IMR-90 (cell line): ENCODE measurements around the gene SHB. TPM values are rescaled to one million over a fixed set of nuclear protein-coding genes. Genes with fewer than 3 reads are reported as not detected.

Experiments
- ATAC-seq: fragments of 200-7000 bp; cut with Tn5 transposase; 2 replicates; pipeline ENCODE4 v1.9.1; 2020; ENCODE audit warnings: low read depth, mild to moderate bottlenecking, moderate library complexity
- BruUV-seq: library from RNA; stranded (reverse); fragments of 400-500 nt; replicated peaks from 2 replicates; lab custom pipeline; 2021; lab: Mats Ljungman, UMichigan
- CTCF ChIA-PET: fragments of 300-600 bp; formaldehyde crosslinking; extraction: SDS; loops from one replicate; lab custom pipeline; 2021; ENCODE audit warnings: antibody characterized with exemption; lab: Yijun Ruan, JAX
- POLR2A ChIA-PET: fragments of 300-600 bp; sonication (Branson Sonifier 250); formaldehyde crosslinking; loops from one replicate; lab custom pipeline; 2022; ENCODE audit warnings: antibody characterized with exemption; ENCODE audit not compliant: unreplicated experiment; lab: Charles Lee
- DNase-seq: peaks from one replicate; pipeline ENCODE4 v3.0.0; 2013
- H2AFZ ChIP-seq: replicated peaks from 2 replicates; pipeline ENCODE3; 2013; ENCODE audit warnings: low read length, mild to moderate bottlenecking; ENCODE audit not compliant: poor library complexity
- H2AK5ac ChIP-seq: 2 replicates; pipeline ENCODE4 v1.6.1; 2013; ENCODE audit warnings: low read depth, low read length, inconsistent platforms
- H2AK9ac ChIP-seq: replicated peaks from 2 replicates; pipeline ENCODE3; 2013; ENCODE audit warnings: mild to moderate bottlenecking, low read depth, low read length, moderate library complexity; ENCODE audit not compliant: poor library complexity
- H2BK120ac ChIP-seq: 2 replicates; pipeline ENCODE4 v1.6.1; 2013; ENCODE audit warnings: low read depth, low read length, inconsistent platforms
- H2BK15ac ChIP-seq: 3 replicates; pipeline ENCODE4 v1.6.1; 2013; ENCODE audit warnings: low read depth, low read length, inconsistent platforms
- H2BK20ac ChIP-seq: 2 replicates; pipeline ENCODE4 v1.6.1; 2013; ENCODE audit warnings: low read depth, mild to moderate bottlenecking, inconsistent platforms, low read length, moderate library complexity
- H2BK5ac ChIP-seq: 2 replicates; pipeline ENCODE4 v1.6.1; 2013; ENCODE audit warnings: mild to moderate bottlenecking, low read depth, low read length, inconsistent platforms; ENCODE audit not compliant: poor library complexity, severe bottlenecking
- H3K14ac ChIP-seq: replicated peaks from 2 replicates; pipeline ENCODE4 v1.6.1; 2013; ENCODE audit warnings: low read depth, low read length, inconsistent platforms
- H3K18ac ChIP-seq: 2 replicates; pipeline ENCODE4 v1.6.1; 2013; ENCODE audit warnings: low read depth, low read length, control low read depth
- H3K23ac ChIP-seq: 2 replicates; pipeline ENCODE4 v1.6.1; 2013; ENCODE audit warnings: low read depth, low read length, inconsistent platforms
- H3K27ac ChIP-seq: 2 replicates; pipeline ENCODE4 v1.5.1; 2013; ENCODE audit warnings: mild to moderate bottlenecking, control low read depth, low read length; ENCODE audit not compliant: insufficient read depth
- H3K27me3 ChIP-seq: 2 replicates; pipeline ENCODE4 v1.6.1; 2013; ENCODE audit warnings: low read length; ENCODE audit not compliant: control insufficient read depth, insufficient read depth
- H3K36me3 ChIP-seq: 2 replicates; pipeline ENCODE4 v1.6.1; 2013; ENCODE audit warnings: low read length, mixed read lengths; ENCODE audit not compliant: control insufficient read depth, insufficient read depth
- H3K4ac ChIP-seq: 2 replicates; pipeline ENCODE4 v1.6.1; 2013; ENCODE audit warnings: low read depth, low read length, inconsistent platforms
- H3K4me1 ChIP-seq: 2 replicates; pipeline ENCODE4 v1.6.1; 2013; ENCODE audit warnings: low read length, mixed read lengths; ENCODE audit not compliant: control insufficient read depth, insufficient read depth
- H3K4me2 ChIP-seq: 2 replicates; pipeline ENCODE4 v1.6.1; 2013; ENCODE audit warnings: low read depth, mild to moderate bottlenecking, control low read depth, low read length, moderate library complexity
- H3K4me3 ChIP-seq: 2 replicates; pipeline ENCODE4 v1.5.1; 2013; ENCODE audit warnings: low read depth, mild to moderate bottlenecking, control low read depth, low read length, moderate library complexity; ENCODE audit not compliant: insufficient read depth
- H3K56ac ChIP-seq: 2 replicates; pipeline ENCODE4 v1.6.1; 2013; ENCODE audit warnings: low read length, inconsistent platforms; ENCODE audit not compliant: insufficient read depth; ENCODE audit errors: extremely low read depth
- H3K79me1 ChIP-seq, 2 experiments: 2 replicates each; pipeline ENCODE4 v1.6.1; 2013; ENCODE audit warnings: low read length in 2 of 2, inconsistent platforms in 1 of 2, low read depth in 1 of 2
- H3K9ac ChIP-seq: 2 replicates; pipeline ENCODE4 v1.6.1; 2013; ENCODE audit warnings: low read depth, low read length, control low read depth
- H3K9me1 ChIP-seq: 2 replicates; pipeline ENCODE4 v1.6.1; 2013; ENCODE audit warnings: low read length, inconsistent platforms; ENCODE audit not compliant: insufficient read depth
- H3K9me3 ChIP-seq: 2 replicates; pipeline ENCODE4 v1.6.1; 2013; ENCODE audit warnings: low read length; ENCODE audit not compliant: control insufficient read depth, insufficient read depth
- H4K20me1 ChIP-seq: 2 replicates; pipeline ENCODE4 v1.6.1; 2013; ENCODE audit warnings: low read length, inconsistent platforms; ENCODE audit not compliant: insufficient read depth
- H4K5ac ChIP-seq: 2 replicates; pipeline ENCODE4 v1.6.1; 2013; ENCODE audit warnings: mild to moderate bottlenecking, low read depth, low read length, control low read depth
- H4K8ac ChIP-seq, 2 experiments: 2 replicates each; pipeline ENCODE4 v1.6.1; 2013; ENCODE audit warnings: low read depth in 2 of 2, low read length in 2 of 2, control low read depth in 1 of 2, inconsistent platforms in 1 of 2
- H4K91ac ChIP-seq: 2 replicates; pipeline ENCODE4 v1.6.1; 2013; ENCODE audit warnings: low read depth, low read length, inconsistent platforms; ENCODE audit not compliant: insufficient read depth
- BHLHE40 ChIP-seq: fragments of 150-350 bp; IDR thresholded peaks from 2 replicates; pipeline ENCODE4 v1.6.1; 2016; ENCODE audit warnings: mild to moderate bottlenecking, low read depth, low read length
- CEBPB ChIP-seq: IDR thresholded peaks from 2 replicates; pipeline ENCODE4 v1.6.1; 2012; ENCODE audit warnings: low read depth, low read length, improper control_type of control experiment
- NFE2L2 ChIP-seq: fragments of 150-350 bp; IDR thresholded peaks from 2 replicates; pipeline ENCODE4 v1.6.1; 2016; ENCODE audit warnings: low read depth, mild to moderate bottlenecking, low read length
- WGBS, 2 experiments: methylation state at CpG; one replicate each; pipeline versions ENCODE4 v1.1.5 to v1.1.7; 2013; ENCODE audit warnings: missing lambda C conversion rate in 2 of 2; ENCODE audit not compliant: insufficient read length in 1 of 2; ENCODE audit errors: extremely low coverage in 2 of 2; 5-methylcytosine and 5-hydroxymethylcytosine counted together
- dilution Hi-C: fragments of 300-500 bp; cut with HindIII; formaldehyde crosslinking; loops from one replicate; pipeline ENCODE4 v1.14.3; 2018; ENCODE audit warnings: low sequenced_read_pairs; ENCODE audit not compliant: unreplicated experiment
- in situ Hi-C: fragments of 300-500 bp; cut with MboI; formaldehyde crosslinking; loops from 3 replicates; pipeline ENCODE4 v1.14.3; 2019; ENCODE audit warnings: low sequenced_read_pairs, inconsistent platforms, mixed read lengths
- intact Hi-C: fragments of 100-400 bp; cut with micrococcal nuclease; formaldehyde crosslinking; loops from 2 replicates; pipeline ENCODE4 v1.10.0; 2022
- polyA plus RNA-seq, 3 experiments: library from polyadenylated mRNA; depleted of rRNA; stranded (reverse); fragments of >200 nt; gene quantifications; 2 replicates each; pipeline ENCODE4 v1.2.3, GENCODE V29; 2012; ENCODE audit warnings: low replicate concordance in 1 of 3
- total RNA-seq: library from RNA; depleted of rRNA; stranded (reverse); fragments of >200 nt; gene quantifications from 2 replicates; pipeline ENCODE4 v1.2.3, GENCODE V29; 2012
- TF ChIP-seq, protein P1 (sequence below): fragments of 150-350 bp; IDR thresholded peaks from 2 replicates; pipeline ENCODE4 v1.6.1; 2016; ENCODE audit warnings: low read depth, mild to moderate bottlenecking, low read length, moderate library complexity, borderline replicate concordance
- TF ChIP-seq, protein P2 (sequence below): fragments of 150-350 bp; IDR thresholded peaks from 2 replicates; pipeline ENCODE4 v1.6.1; 2017; ENCODE audit warnings: mild to moderate bottlenecking, antibody characterized with exemption, low read length, low read depth

The SHB gene
- total and polyA plus RNA-seq, 2 of the 4 experiments (the other 2 are of a cell fraction), result 6.1 to 20.4 TPM

DNA sequence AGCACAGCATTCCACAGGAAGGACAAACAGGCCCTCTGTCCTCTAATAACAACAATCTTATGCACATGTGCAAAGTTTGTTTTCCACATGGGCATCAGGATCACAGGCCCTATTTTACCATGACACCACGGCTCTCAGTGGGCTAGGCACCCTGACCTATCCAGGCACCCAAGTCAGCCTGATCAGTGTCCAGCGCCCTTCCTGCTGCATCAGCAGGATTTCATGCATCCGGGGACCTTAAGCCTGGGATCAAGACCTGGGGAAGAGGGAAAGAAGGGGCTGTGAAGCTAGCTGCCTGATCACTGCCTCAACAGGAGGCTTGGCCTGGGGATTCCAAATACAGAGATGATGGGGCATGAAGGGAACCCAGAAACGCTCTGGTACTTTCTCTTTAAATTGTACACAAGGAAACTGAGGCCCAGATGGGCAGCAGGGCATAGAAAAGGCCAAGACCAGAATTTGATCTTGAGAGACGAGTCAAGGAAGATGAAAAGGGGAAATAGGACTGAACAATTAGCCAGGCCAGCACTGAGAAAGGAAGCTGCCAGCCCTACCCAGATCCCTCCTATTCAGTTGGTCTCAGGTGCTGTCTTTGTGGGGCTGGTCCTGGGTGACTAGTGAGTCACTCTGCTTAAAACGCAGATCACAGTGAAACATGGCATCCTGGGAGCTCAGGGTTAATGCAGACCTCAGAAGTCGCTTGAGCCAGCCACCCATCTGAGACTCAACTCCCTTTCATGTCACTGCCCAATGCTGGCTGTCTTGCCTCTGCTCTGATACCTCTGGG lies 57.9 kb downstream of the SHB start:
- no peak overlapping the region for H3K9ac ChIP-seq
- DNase-seq, result no peak
- peaks cover 33% of the 10 kb centered on the region for H3K4me1 ChIP-seq
- no peak overlapping the region for H3K14ac ChIP-seq
- H3K27ac ChIP-seq, result no peak overlapping the region
- no peaks in the 10 kb centered on the region for H3K9me3 ChIP-seq
- H4K5ac ChIP-seq, result no peak overlapping the region
- H4K20me1 ChIP-seq, result peaks cover 45% of the 10 kb centered on the region
- no peaks in the 10 kb centered on the region for H3K27me3 ChIP-seq
- 0 out of 2 replicates have a peak overlapping the region, but pooled peaks have one; percentile 22 for H3K23ac ChIP-seq
- BruUV-seq, result no TSS peak
- no peak overlapping the region for H3K56ac ChIP-seq
- H3K4me3 ChIP-seq, result no peak overlapping the region
- peaks cover 57 to 100% of the 10 kb centered on the region in 2 experiments for H3K79me1 ChIP-seq
- H2AK5ac ChIP-seq, result peak overlapping the region; percentile 32; the same call in 1 of the 2 replicates
- intact Hi-C loops (no loop called here), dilution Hi-C loops (no loop called here), in situ Hi-C loops (no loop called here)
- no peak overlapping the region for H4K8ac ChIP-seq
- no peak overlapping the region for H3K18ac ChIP-seq
- H3K4ac ChIP-seq, result peak overlapping the region; percentile 38; the same call in 1 of the 2 replicates
- no peak overlapping the region for H2BK5ac ChIP-seq
- H2BK120ac ChIP-seq, result 0 out of 2 replicates have a peak overlapping the region, but pooled peaks have one; percentile 3
- ATAC-seq, result no peak
- H2AFZ ChIP-seq, result no peak overlapping the region
- ChIA-PET CTCF (no interaction called here), POLR2A (no interaction called here)
- H2BK15ac ChIP-seq, result no peak overlapping the region
- TF ChIP-seq, protein P1, sequence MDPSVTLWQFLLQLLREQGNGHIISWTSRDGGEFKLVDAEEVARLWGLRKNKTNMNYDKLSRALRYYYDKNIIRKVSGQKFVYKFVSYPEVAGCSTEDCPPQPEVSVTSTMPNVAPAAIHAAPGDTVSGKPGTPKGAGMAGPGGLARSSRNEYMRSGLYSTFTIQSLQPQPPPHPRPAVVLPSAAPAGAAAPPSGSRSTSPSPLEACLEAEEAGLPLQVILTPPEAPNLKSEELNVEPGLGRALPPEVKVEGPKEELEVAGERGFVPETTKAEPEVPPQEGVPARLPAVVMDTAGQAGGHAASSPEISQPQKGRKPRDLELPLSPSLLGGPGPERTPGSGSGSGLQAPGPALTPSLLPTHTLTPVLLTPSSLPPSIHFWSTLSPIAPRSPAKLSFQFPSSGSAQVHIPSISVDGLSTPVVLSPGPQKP, result no peak
- TF ChIP-seq, protein P2, sequence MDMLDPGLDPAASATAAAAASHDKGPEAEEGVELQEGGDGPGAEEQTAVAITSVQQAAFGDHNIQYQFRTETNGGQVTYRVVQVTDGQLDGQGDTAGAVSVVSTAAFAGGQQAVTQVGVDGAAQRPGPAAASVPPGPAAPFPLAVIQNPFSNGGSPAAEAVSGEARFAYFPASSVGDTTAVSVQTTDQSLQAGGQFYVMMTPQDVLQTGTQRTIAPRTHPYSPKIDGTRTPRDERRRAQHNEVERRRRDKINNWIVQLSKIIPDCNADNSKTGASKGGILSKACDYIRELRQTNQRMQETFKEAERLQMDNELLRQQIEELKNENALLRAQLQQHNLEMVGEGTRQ, result no peak
- no peak for TF ChIP-seq BHLHE40
- TF ChIP-seq NFE2L2, result no peak
- no peak for TF ChIP-seq CEBPB
- H2BK20ac ChIP-seq, result no peak overlapping the region; the same call in 1 of the 2 replicates
- peaks cover 49% of the 10 kb centered on the region for H3K36me3 ChIP-seq
- WGBS, 2 experiments, result 94% methylated on average over 5 of the region's 7 CpGs; no CpG with 5 or more reads in 1 of the 2 experiments
- H3K4me2 ChIP-seq, result no peak overlapping the region
- no peak overlapping the region for H4K91ac ChIP-seq
- peaks cover 70% of the 10 kb centered on the region for H3K9me1 ChIP-seq
- peak overlapping the region; percentile 4 for H2AK9ac ChIP-seq
